H9 (cell line): ENCODE measurements around the gene GNAI1. TPM values are rescaled to one million over a fixed set of nuclear protein-coding genes. Genes with fewer than 3 reads are reported as not detected.

Experiments used
- DNase-seq: peaks from one replicate; pipeline ENCODE4 v3.0.0-alpha.2; 2017
- H2AFZ ChIP-seq: one replicate; pipeline ENCODE4 v1.6.1; 2013; ENCODE audit warnings: mild to moderate bottlenecking, low read length, control low read depth, moderate library complexity
- H2AK5ac ChIP-seq: 2 replicates; pipeline ENCODE4 v1.6.1; 2013; ENCODE audit warnings: low read length, control low read depth, mixed read lengths; ENCODE audit not compliant: insufficient read length
- H2BK120ac ChIP-seq: one replicate; pipeline ENCODE4 v1.6.1; 2013; ENCODE audit warnings: low read depth, mild to moderate bottlenecking, low read length, control low read depth, inconsistent platforms; ENCODE audit not compliant: poor library complexity, severe bottlenecking
- H2BK12ac ChIP-seq: 2 replicates; pipeline ENCODE4 v1.6.1; 2013; ENCODE audit warnings: low read length, control low read depth, mixed read lengths, low read depth; ENCODE audit not compliant: insufficient read length
- H2BK15ac ChIP-seq: 2 replicates; pipeline ENCODE4 v1.6.1; 2013; ENCODE audit warnings: low read depth, low read length, control low read depth
- H2BK20ac ChIP-seq: one replicate; pipeline ENCODE4 v1.6.1; 2013; ENCODE audit warnings: low read depth, mild to moderate bottlenecking, low read length, control low read depth, inconsistent platforms; ENCODE audit not compliant: poor library complexity, severe bottlenecking
- H2BK5ac ChIP-seq: 2 replicates; pipeline ENCODE4 v1.6.1; 2013; ENCODE audit warnings: low read length, control low read depth, mixed read lengths; ENCODE audit not compliant: insufficient read length
- H3K14ac ChIP-seq: 2 replicates; pipeline ENCODE4 v1.6.1; 2013; ENCODE audit warnings: low read length, control low read depth; ENCODE audit not compliant: insufficient read depth
- H3K18ac ChIP-seq: 2 replicates; pipeline ENCODE4 v1.6.1; 2013; ENCODE audit warnings: low read depth, mild to moderate bottlenecking, mixed read lengths, low read length, control low read depth; ENCODE audit not compliant: insufficient read length
- H3K23ac ChIP-seq: 2 replicates; pipeline ENCODE4 v1.6.1; 2013; ENCODE audit warnings: low read length, control low read depth, mixed read lengths, low read depth; ENCODE audit not compliant: insufficient read length
- H3K23me2 ChIP-seq: 2 replicates; pipeline ENCODE4 v1.6.1; 2013; ENCODE audit warnings: low read depth, mild to moderate bottlenecking, mixed read lengths, low read length, control low read depth; ENCODE audit not compliant: insufficient read length, poor library complexity, severe bottlenecking
- H3K27ac ChIP-seq: 2 replicates; pipeline ENCODE4 v1.5.1; 2013; ENCODE audit warnings: low read length, control low read depth, mixed read lengths, low read depth; ENCODE audit not compliant: insufficient read length
- H3K27me3 ChIP-seq: 2 replicates; pipeline ENCODE4 v1.6.1; 2013; ENCODE audit warnings: low read length, control low read depth, inconsistent platforms; ENCODE audit not compliant: insufficient read depth
- H3K4ac ChIP-seq: 2 replicates; pipeline ENCODE4 v1.6.1; 2013; ENCODE audit warnings: low read depth, mild to moderate bottlenecking, control low read depth, inconsistent platforms, low read length, moderate library complexity
- H3K4me1 ChIP-seq: 2 replicates; pipeline ENCODE4 v1.6.1; 2013; ENCODE audit warnings: low read length, control low read depth, inconsistent platforms; ENCODE audit not compliant: insufficient read depth
- H3K4me2 ChIP-seq: 2 replicates; pipeline ENCODE4 v1.6.1; 2013; ENCODE audit warnings: low read length, control low read depth, mixed read lengths; ENCODE audit not compliant: insufficient read length, insufficient read depth
- H3K56ac ChIP-seq: 2 replicates; pipeline ENCODE4 v1.6.1; 2013; ENCODE audit warnings: low read depth, mild to moderate bottlenecking, mixed read lengths, low read length, control low read depth; ENCODE audit not compliant: insufficient read length
- H3K79me1 ChIP-seq: 2 replicates; pipeline ENCODE4 v1.6.1; 2013; ENCODE audit warnings: low read depth, mild to moderate bottlenecking, moderate library complexity, low read length, control low read depth, inconsistent platforms; ENCODE audit not compliant: insufficient read depth, poor library complexity, severe bottlenecking
- H3K79me2 ChIP-seq: 2 replicates; pipeline ENCODE4 v1.6.1; 2013; ENCODE audit warnings: low read length, control low read depth, inconsistent platforms; ENCODE audit not compliant: insufficient read depth
- H3K9ac ChIP-seq: 2 replicates; pipeline ENCODE4 v1.6.1; 2013; ENCODE audit warnings: low read length, control low read depth, mixed read lengths; ENCODE audit not compliant: insufficient read length; ENCODE audit errors: extremely low read depth
- H3K9me3 ChIP-seq: one replicate; pipeline ENCODE4 v1.6.1; 2013; ENCODE audit warnings: low read depth, low read length, inconsistent platforms; ENCODE audit not compliant: control insufficient read depth
- H3T11ph ChIP-seq: one replicate; pipeline ENCODE4 v1.6.1; 2013; ENCODE audit warnings: mild to moderate bottlenecking, low read length, control low read depth, inconsistent platforms
- H4K20me1 ChIP-seq: one replicate; pipeline ENCODE4 v1.6.1; 2013; ENCODE audit not compliant: control insufficient read depth, insufficient read length, insufficient read depth
- H4K5ac ChIP-seq: 2 replicates; pipeline ENCODE4 v1.6.1; 2013; ENCODE audit warnings: low read depth, mild to moderate bottlenecking, mixed read lengths, low read length, control low read depth; ENCODE audit not compliant: insufficient read length
- H4K8ac ChIP-seq: replicated peaks from 2 replicates; pipeline ENCODE4 v1.6.1; 2013; ENCODE audit warnings: low read length, control low read depth, mixed read lengths, low read depth; ENCODE audit not compliant: insufficient read length
- H4K91ac ChIP-seq: 2 replicates; pipeline ENCODE4 v1.6.1; 2013; ENCODE audit warnings: low read depth, mild to moderate bottlenecking, moderate library complexity, mixed read lengths, low read length, control low read depth; ENCODE audit not compliant: insufficient read length
- H3K27ac Mint-ChIP-seq, 3 experiments: 2 replicates in 2 of 3; 3 replicates in 1 of 3; pipeline ENCODE4 v1.8.0; 2020 to 2021; ENCODE audit warnings: mixed read lengths in 3 of 3, mild to moderate bottlenecking in 1 of 3, moderate library complexity in 1 of 3
- H3K27me3 Mint-ChIP-seq: 2 replicates; pipeline ENCODE4 v1.8.0; 2021; ENCODE audit warnings: low read depth, mild to moderate bottlenecking, moderate library complexity, mixed read lengths
- H3K36me3 Mint-ChIP-seq, 3 experiments: 2 replicates in 2 of 3; 3 replicates in 1 of 3; pipeline ENCODE4 v1.8.0; 2020 to 2021; ENCODE audit warnings: low read depth in 3 of 3, mixed read lengths in 3 of 3; ENCODE audit not compliant: insufficient read depth in 1 of 3
- H3K4me1 Mint-ChIP-seq, 2 experiments: 2 replicates each; pipeline ENCODE4 v1.8.0; 2020; ENCODE audit warnings: mixed read lengths in 2 of 2
- H3K4me3 Mint-ChIP-seq, 2 experiments: 2 replicates in 1 of 2; 3 replicates in 1 of 2; pipeline ENCODE4 v1.8.0; 2020 to 2021; ENCODE audit warnings: mild to moderate bottlenecking in 2 of 2, mixed read lengths in 2 of 2, moderate library complexity in 1 of 2
- H3K9me3 Mint-ChIP-seq, 2 experiments: 2 replicates in 1 of 2; 3 replicates in 1 of 2; pipeline ENCODE4 v1.8.0; 2020; ENCODE audit warnings: mild to moderate bottlenecking in 2 of 2, mixed read lengths in 2 of 2, moderate library complexity in 1 of 2
- WGBS: extraction: QIAGEN DNeasy Blood & Tissue Kit; methylation state at CpG from one replicate; pipeline ENCODE4 v1.1.7; 2013; ENCODE audit warnings: missing lambda C conversion rate, low lambda C conversion rate, mixed read lengths; ENCODE audit not compliant: insufficient read length; ENCODE audit errors: extremely low coverage; 5-methylcytosine and 5-hydroxymethylcytosine counted together
- total RNA-seq: library from RNA; stranded (reverse); gene quantifications from 2 replicates; pipeline ENCODE4 v1.2.1, GENCODE V29; 2021
- TF ChIP-seq, protein P1 (sequence below): fragments of 200-600 bp; sonication (generic); conservative IDR thresholded peaks from 3 replicates; pipeline ENCODE4 v1.8.0; 2021; ENCODE audit warnings: antibody characterized with exemption, mild to moderate bottlenecking

The GNAI1 gene
- total RNA-seq, 1 experiment from 2014 or later = 14.1 TPM

DNA sequence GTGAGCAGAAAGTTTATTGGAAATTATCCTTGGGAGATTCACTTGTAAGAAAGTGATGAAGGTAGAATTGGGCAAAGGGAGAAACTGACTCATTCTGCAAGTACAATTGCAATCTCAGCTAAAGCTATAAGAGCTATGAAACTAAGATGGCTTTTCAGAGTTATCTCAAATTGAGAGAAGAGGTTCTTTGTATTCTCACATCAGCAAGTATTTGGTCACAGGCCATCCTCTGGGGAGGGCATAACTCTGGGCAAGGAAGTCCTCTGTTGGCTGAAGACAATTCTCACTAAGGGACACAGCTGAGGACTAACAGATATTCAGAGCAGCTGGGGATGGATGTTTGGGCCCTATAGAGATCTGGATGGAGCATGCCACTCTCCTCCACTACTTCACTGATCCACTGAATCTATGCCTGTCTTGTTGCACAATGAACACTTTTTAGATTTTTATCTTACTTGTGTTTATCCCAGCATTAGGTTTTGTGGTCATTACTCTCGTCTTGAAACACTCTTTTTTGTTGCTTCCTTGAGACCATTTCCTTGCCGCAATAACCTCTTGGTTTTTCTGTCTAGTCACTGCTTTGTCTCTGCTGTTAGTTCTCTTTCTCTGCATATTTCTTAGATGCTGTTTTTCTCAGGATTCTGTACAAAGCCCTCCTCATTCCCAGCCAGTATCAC, 115.1 kb downstream of the GNAI1 start:
- H3K27ac Mint-ChIP-seq = no peak overlapping the region
- H3K14ac ChIP-seq = no peak overlapping the region
- no peak overlapping the region for H3K4me3 Mint-ChIP-seq
- H3K18ac ChIP-seq = no peak overlapping the region
- no peak overlapping the region for H2AFZ ChIP-seq
- H3K79me2 ChIP-seq = no peaks in the 10 kb centered on the region
- H3K9me3 Mint-ChIP-seq = no peaks in the 10 kb centered on the region
- H3K36me3 Mint-ChIP-seq = no peaks in the 10 kb centered on the region
- no peak overlapping the region for H3T11ph ChIP-seq
- no peaks in the 10 kb centered on the region for H3K9me3 ChIP-seq
- H3K4ac ChIP-seq = no peak overlapping the region
- H2AK5ac ChIP-seq = no peak overlapping the region
- H2BK20ac ChIP-seq = no peak overlapping the region
- no peak for DNase-seq
- H4K8ac ChIP-seq = no peak overlapping the region
- H3K56ac ChIP-seq = no peak overlapping the region
- no peaks in the 10 kb centered on the region for H3K27me3 ChIP-seq
- no peak overlapping the region for H2BK12ac ChIP-seq
- H4K91ac ChIP-seq = no peak overlapping the region
- no peaks in the 10 kb centered on the region for H3K27me3 Mint-ChIP-seq
- H3K4me1 Mint-ChIP-seq = no peaks in the 10 kb centered on the region
- no peak overlapping the region for H4K5ac ChIP-seq
- no peaks in the 10 kb centered on the region for H3K79me1 ChIP-seq
- no peak overlapping the region for H3K23ac ChIP-seq
- H3K23me2 ChIP-seq = no peaks in the 10 kb centered on the region
- no peak overlapping the region for H2BK120ac ChIP-seq
- H3K4me2 ChIP-seq = no peak overlapping the region
- no peaks in the 10 kb centered on the region for H4K20me1 ChIP-seq
- TF ChIP-seq, protein P1, sequence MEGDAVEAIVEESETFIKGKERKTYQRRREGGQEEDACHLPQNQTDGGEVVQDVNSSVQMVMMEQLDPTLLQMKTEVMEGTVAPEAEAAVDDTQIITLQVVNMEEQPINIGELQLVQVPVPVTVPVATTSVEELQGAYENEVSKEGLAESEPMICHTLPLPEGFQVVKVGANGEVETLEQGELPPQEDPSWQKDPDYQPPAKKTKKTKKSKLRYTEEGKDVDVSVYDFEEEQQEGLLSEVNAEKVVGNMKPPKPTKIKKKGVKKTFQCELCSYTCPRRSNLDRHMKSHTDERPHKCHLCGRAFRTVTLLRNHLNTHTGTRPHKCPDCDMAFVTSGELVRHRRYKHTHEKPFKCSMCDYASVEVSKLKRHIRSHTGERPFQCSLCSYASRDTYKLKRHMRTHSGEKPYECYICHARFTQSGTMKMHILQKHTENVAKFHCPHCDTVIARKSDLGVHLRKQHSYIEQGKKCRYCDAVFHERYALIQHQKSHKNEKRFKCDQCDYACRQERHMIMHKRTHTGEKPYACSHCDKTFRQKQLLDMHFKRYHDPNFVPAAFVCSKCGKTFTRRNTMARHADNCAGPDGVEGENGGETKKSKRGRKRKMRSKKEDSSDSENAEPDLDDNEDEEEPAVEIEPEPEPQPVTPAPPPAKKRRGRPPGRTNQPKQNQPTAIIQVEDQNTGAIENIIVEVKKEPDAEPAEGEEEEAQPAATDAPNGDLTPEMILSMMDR = no peak
- WGBS = no CpG with 5 or more reads among the region's 2 CpGs
- H3K4me1 ChIP-seq = no peaks in the 10 kb centered on the region
- no peak overlapping the region for H2BK5ac ChIP-seq
- no peak overlapping the region for H3K27ac ChIP-seq
- no peak overlapping the region for H3K9ac ChIP-seq
- H2BK15ac ChIP-seq = no peak overlapping the region
